GM20000 (cell line): Measurements from ENCODE around the gene RGS19.

ENCODE experiments used
- DNase-seq: peaks from one replicate; pipeline ENCODE4 v3.0.0; 2012; ENCODE audit warnings: low spot score
- TF ChIP-seq, protein P1 (sequence below): IDR thresholded peaks from 2 replicates; pipeline ENCODE4 v1.5.1; 2012; ENCODE audit warnings: mild to moderate bottlenecking, control low read depth; ENCODE audit errors: extremely low read depth, missing control alignments

Gene RGS19

DNA sequence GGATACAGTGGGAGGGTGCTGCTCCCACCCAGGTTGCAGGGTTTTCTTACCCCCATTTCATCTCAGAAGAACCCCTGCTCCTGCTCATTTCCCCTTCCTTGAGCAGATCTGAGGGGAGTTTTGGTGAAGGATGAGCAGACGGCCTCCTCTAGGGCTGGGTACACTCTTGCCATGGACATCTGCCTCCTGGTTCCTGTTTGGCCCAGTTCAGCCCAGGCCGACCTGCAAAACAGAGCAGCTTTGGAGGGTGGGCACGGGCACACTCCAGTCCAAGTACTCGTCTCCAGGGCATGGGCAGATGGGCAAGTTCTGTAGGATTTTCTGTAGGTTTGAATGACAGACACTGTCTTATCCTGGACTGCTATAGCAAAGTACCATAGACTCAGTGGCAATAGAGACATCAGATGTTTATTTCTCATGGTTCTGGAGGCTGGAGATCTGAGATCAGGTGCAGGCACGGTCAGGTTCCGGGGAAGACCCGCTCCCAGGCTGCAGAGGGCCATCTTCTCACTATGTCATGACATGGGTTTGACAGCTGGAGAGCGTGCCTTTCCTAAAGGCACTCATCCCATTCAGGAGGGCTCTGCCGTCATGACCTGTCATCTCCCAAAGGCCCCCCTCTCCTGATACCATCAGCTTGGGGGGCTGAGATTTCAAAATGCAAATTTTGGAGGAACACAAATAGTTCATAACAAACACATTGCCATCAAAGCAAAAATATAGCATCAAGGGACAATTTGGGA is 21.8 kb upstream of the RGS19 start:
- TF ChIP-seq, protein P1, sequence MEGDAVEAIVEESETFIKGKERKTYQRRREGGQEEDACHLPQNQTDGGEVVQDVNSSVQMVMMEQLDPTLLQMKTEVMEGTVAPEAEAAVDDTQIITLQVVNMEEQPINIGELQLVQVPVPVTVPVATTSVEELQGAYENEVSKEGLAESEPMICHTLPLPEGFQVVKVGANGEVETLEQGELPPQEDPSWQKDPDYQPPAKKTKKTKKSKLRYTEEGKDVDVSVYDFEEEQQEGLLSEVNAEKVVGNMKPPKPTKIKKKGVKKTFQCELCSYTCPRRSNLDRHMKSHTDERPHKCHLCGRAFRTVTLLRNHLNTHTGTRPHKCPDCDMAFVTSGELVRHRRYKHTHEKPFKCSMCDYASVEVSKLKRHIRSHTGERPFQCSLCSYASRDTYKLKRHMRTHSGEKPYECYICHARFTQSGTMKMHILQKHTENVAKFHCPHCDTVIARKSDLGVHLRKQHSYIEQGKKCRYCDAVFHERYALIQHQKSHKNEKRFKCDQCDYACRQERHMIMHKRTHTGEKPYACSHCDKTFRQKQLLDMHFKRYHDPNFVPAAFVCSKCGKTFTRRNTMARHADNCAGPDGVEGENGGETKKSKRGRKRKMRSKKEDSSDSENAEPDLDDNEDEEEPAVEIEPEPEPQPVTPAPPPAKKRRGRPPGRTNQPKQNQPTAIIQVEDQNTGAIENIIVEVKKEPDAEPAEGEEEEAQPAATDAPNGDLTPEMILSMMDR: no peak
- DNase-seq: no peak

DNA sequence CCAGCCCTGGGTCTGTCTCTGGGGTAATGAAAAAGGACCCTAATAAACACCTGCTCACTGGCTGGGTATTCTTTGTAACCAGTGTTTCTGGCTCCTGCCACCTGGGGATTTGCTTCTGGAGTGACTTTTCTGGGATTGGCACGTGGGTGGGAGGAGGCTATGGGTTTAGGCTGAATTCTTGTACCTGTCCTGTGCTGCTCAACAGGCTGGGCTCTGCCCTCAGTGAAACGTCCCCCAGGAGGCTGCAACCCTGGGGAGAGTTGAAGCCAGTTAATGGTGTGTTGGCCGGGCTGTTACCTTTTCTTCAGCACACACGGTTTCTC is 21.2 kb upstream of the RGS19 start:
- TF ChIP-seq, protein P1: no peak
- DNase-seq: no peak

DNA sequence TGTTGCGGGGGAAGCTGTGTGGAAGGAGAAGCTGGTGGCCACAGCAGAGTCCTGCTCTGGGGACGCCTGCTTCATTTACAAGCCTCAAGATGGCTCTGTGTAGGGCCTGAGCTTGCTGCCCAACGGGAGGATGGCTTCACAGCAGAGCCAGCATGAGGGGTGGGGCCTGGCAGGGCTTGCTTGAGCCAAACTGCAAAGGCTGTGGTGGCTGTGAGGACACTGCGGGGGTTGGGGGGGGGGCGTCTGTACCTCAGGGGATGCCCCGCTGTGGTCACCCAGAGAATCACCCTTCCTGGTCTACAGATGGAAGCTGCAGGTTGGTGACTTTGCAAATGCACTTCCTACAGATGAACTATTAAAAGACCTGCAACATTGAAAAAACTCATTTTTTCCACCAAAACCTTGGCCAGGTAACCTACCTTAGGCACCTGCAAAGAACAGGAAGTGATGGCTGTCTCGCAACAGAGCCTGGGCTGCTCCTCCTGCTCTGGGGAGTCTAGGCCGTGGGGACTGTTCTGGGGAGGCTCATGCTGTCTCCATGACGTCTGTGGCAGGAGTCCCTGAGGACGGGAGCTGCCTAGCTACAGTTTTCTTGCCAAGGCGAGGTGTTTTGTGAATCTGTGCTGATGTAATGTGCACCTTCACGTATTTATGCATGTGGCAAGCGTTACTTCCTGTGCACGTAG is 20.7 kb upstream of the RGS19 start:
- DNase-seq: peak; percentile 65
- TF ChIP-seq, protein P1: no peak

DNA sequence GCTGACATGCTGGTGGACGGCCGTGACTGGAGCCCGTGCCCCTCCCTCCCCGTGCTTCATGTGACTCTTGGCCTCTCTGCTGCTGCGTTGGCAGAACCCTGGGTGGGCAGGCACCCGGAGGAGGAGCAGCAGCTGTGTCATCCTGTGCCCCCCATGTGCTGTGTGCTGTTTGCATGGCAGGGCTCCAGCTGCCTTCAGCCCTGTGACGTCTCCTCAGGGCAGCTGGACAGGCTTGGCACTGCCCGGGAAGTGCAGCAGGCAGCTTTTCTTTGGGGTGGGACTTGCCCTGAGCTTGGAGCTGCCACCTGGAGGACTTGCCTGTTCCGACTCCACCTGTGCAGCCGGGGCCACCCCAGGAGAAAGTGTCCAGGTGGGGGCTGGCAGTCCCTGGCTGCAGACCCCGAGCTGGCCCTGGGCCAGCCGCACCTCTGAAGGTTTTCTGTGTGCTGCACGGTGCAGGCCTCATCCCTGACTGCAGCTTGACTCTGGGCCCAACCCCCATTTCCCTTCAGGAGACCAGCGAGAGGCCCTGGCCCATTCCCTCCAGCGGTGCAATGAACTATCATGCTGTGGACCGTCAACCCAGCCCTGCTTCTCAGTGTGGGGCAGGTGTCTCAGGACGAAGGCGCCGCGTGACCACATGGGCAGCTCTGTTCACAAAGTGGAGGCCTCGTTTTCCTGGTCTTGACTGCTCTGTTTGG is 19.9 kb upstream of the RGS19 start:
- TF ChIP-seq, protein P1: no peak
- no peak for DNase-seq

DNA sequence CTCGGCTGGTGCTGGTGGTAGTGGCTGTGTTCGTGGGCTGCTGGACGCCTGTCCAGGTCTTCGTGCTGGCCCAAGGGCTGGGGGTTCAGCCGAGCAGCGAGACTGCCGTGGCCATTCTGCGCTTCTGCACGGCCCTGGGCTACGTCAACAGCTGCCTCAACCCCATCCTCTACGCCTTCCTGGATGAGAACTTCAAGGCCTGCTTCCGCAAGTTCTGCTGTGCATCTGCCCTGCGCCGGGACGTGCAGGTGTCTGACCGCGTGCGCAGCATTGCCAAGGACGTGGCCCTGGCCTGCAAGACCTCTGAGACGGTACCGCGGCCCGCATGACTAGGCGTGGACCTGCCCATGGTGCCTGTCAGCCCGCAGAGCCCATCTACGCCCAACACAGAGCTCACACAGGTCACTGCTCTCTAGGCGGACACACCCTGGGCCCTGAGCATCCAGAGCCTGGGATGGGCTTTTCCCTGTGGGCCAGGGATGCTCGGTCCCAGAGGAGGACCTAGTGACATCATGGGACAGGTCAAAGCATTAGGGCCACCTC is 19.2 kb upstream of the RGS19 start:
- DNase-seq: no peak
- TF ChIP-seq, protein P1: no peak

DNA sequence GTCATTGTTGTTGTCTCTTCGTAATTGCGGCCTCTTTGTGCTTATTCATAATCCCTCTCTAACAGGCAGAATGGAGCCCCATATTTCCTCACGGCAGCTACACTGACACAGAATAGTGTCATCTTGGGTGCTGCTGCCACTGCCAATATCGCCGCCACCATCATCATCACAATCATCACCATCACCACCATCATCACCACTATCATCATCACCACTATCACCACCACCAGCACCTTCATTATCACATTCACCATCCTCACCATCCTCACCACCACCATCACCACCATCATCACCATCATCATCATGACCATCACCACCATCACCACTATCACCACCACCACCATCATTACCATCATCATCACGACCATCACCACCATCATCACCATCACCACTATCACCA is 17.2 kb upstream of the RGS19 start:
- TF ChIP-seq, protein P1: no peak
- DNase-seq: no peak

DNA sequence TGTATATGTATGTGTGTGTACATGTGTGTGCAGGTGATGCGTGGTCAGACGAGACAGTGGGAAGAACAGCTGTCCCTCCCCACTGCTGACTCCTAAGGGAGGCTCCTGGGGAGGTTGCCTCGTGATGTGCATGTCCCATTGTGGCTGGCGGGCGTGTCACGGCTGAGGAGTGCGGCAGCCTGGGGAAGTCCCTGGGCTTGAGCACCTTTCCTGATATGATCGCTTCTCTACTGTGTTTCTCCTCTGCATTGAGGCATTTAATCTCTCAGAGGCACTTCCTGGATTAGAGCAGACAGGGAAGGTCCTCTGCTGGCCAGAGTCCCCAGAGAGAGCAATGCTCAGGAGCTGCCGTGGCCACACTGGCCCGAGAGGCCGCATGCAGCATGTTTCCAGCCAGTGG is 16.6 kb upstream of the RGS19 start:
- DNase-seq: no peak
- TF ChIP-seq, protein P1: no peak
